ENCODE measurements around the gene ARID2.

- TF ChIP-seq POLR2A (IDR thresholded peaks at IDR 0.05; ENCODE audit: low read length): no peak
- no peak for TF ChIP-seq GATA1 (IDR thresholded peaks at IDR 0.05; ENCODE audit: low read depth, low read length)
Measured at GRCh38 chr12:45760333-45760732, 30.8 kb downstream of the ARID2 start.
